Measurements from ENCODE around the gene FOSB. TPM values are rescaled to one million over a fixed set of nuclear protein-coding genes. Genes with fewer than 3 reads are reported as not detected.

The FOSB gene
- total and polyA plus RNA-seq, 9 of the 15 experiments (the other 6 are each of a cell fraction or from before 2014, with no cell fraction given) = 0.11 to 2.7 (median 0.73) TPM

GRCh38 chr19:45467456-45468158 is at the start of gene FOSB (continued):
- TF ChIP-seq AFF1 (IDR thresholded peaks at IDR 0.05; ENCODE audit: low read depth in 1 of 2, partially characterized antibody in 2 of 2) (no peak), ZKSCAN8 (CRISPR knock-in tag; IDR thresholded peaks at IDR 0.05) (no peak), ZNF282 (CRISPR knock-in tag; IDR thresholded peaks at IDR 0.05) (no peak), HNRNPH1 (optimal IDR thresholded peaks at IDR 0.05; ENCODE audit: low read depth, low read length) (no peak), ZNF518B (CRISPR knock-in tag; IDR thresholded peaks at IDR 0.05) (no peak), NCOA6 (IDR thresholded peaks at IDR 0.05) (no peak), ZC3H4 (CRISPR knock-in tag; IDR thresholded peaks at IDR 0.05; ENCODE audit: borderline replicate concordance) (no peak; the same call in 1 of the 2 replicates), TRIM25 (IDR thresholded peaks at IDR 0.05; ENCODE audit: borderline replicate concordance) (no peak), MAX (CRISPR knock-in tag; IDR thresholded peaks at IDR 0.05) (no peak), NFRKB (IDR thresholded peaks at IDR 0.05; ENCODE audit: low read depth) (no peak), ARID1B (IDR thresholded peaks at IDR 0.05) (no peak), FOXA3 (CRISPR knock-in tag; conservative IDR thresholded peaks at IDR 0.05 in 1 of 2, IDR thresholded peaks at IDR 0.05 in 1 of 2) (no peak), ZFP91 (CRISPR knock-in tag; IDR thresholded peaks at IDR 0.05) (no peak), CCNT2 (IDR thresholded peaks at IDR 0.05; ENCODE audit: borderline replicate concordance, extremely low read depth, insufficient read length, low read depth, low read length) (peak; percentile 95)
